GM21737 (cell line): Measurements from ENCODE around the gene CCDC57.
"Not testable (repeated sequence)": the region's sequence is repeated elsewhere in the genome, so short reads cannot be mapped to it uniquely, and the experiment has no call there.

Experiments
- ATAC-seq: cut with Tn5 transposase; IDR thresholded peaks from one replicate; pipeline ENCODE4 v1.9.1; 2021; ENCODE audit warnings: mild to moderate bottlenecking, moderate library complexity; ENCODE audit not compliant: unreplicated experiment

CCDC57 gene

DNA sequence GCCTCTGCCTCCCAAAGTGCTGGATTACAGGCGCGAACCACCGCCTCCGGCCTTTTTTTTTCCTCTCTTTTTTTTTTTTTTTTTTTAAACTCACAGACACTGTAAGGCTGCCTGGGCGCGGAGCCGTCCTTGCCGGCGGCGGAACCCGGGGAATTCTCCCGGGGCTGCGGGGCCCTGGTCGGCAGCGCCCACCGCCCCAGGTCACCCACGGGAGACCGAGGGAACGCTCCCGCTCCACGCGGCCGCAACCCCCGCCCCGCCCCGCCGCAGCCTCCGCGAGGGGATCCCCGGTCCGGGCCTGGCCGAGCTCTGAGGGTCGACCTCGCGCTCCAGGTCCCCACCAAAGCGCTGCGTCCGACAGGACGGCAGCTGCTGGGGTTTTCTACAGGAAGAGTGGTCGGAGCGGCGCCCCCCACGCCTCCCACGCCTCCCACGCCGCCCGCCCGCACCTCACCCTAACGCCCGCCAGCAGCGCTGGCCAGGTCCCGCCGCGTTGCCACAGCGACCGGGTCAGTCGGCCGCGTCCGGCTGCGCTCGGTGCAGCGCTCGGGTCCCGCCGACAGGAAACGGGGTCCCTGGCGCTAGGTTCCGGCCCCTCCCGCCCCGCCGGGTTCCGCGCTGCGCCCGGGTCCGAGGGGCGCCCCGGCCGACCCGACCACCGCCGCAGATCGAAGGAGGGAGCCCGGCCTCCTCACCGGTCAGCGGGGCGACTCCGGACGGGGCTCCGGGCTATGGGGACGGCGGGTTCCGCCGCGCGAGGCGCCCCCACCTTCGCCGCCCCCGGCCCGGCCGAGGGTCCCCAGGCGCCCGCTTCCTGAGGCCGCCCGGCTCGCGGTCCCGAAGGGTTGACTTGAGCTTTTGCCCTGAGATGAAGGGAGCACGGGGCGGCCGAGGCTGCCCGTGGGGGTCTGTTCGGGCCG is at the start of gene CCDC57:
Gene CCDC57 (minus strand): TSS at position 512 of the 920 bp plus-strand sequence. CDS start 10,898 bp downstream, outside the sequence.
- ATAC-seq = peak; percentile 67

DNA sequence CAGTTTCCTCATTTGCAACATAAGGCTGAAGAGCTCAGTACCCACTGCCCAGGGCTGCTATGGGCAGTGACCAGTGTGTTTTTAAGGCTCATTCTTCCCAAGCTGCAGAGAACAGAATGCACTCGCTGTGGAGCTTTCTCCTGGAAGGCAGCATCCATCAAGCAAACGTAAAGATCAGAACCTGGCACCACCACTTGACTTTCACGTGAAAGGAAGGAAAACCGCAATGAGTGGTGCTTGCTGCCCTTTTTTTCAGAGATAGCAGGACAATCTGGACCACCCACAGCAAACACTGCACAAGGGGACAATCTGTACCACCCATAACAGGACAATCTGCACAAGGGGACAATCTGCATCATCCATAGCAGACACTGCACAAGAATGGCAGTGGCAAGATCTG is 49.7 kb upstream of the CCDC57 start:
- no peak for ATAC-seq

DNA sequence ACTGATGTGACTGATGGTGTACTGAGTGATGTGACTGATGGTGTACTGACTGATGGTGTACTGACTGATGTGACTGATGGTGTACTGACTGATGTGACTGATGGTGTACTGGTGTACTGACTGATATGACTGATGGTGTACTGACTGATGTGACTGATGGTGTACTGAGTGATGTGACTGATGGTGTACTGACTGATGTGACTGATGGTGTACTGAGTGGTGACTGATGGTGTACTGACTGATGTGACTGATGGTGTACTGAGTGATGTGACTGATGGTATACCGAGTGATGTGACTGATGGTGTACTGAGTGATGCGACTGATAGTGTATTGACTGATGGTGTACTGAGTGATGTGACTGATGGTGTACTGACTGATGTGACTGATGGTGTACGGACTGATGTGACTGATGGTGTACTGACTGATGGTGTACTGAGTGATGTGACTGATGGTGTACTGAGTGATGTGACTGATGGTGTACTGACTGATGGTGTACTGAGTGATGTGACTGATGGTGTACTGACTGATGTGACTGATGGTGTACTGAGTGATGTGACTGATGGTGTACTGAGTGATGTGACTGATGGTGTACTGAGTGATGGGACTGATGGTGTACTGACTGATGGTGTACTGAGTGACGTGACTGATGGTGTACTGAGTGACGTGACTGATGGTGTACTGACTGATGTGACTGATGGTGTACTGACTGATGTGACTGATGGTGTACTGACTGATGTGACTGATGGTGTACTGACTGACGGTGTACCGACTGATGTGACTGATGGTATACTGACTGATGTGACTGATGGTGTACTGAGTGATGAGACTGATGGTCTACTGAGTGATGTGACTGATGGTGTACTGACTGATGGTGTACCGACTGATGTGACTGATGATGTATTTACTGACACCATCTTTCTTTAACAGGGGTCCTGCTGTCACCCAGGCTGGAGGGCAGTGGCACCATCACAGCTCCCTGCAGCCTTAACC is 47.6 kb upstream of the CCDC57 start:
- not testable (repeated sequence) for ATAC-seq

GRCh38 chr17:82258555-82258954 is 45.9 kb upstream of the CCDC57 start:
- ATAC-seq = no peak

GRCh38 chr17:82257473-82257872 is 44.8 kb upstream of the CCDC57 start:
- ATAC-seq = no peak

DNA sequence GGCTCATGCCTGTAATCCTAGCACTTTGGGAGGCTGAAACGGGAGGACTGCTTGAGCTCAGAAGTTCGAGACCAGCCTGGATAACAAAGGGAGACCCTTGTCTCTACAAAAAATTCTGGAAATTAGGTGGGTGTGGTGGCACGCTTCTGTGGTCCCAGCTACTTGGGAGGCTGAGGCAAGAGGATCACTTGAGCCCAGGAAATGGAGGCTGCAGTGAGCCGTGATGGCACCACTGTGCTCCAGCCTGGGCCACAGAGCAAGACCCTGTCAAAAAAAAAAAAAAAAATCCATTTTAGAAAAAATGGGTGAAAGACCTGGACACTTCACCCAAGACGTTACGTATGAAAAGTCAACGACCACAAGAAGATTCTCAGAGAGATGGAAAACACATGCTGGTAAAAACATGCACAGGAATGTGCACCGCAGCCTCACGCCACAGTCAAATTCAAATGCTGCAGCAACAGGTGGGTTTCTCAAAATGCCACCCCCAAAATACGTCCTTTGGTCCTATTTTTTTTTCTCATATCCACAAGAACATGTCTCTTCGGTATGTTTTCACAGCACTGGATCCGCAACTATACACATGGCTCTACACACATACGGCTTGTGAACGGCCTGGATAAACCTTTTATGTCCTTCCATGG is 43.7 kb upstream of the CCDC57 start:
- no peak for ATAC-seq

- ATAC-seq = no peak
These were observed 42.8 kb upstream of the CCDC57 start for GRCh38 chr17:82255402-82255972.

- not testable (repeated sequence) for ATAC-seq
These were observed 42.1 kb upstream of the CCDC57 start for GRCh38 chr17:82254746-82255145.

DNA sequence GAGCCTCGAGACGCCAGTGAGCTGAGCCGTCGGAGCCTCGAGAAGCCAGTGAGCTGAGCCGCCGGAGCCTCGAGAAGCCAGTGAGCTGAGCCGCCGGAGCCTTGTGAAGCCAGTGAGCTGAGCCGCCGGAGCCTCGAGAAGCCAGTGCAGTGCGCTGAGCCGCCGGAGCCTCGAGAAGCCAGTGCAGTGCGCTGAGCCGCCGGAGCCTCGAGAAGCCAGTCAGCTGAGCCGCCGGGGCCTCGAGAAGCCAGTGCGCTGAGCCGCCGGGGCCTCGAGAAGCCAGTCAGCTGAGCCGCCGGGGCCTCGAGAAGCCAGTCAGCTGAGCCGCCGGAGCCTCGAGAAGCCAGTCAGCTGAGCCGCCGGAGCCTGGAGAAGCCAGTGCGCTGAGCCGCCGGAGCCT is 41.5 kb upstream of the CCDC57 start:
- not testable (repeated sequence) for ATAC-seq

DNA sequence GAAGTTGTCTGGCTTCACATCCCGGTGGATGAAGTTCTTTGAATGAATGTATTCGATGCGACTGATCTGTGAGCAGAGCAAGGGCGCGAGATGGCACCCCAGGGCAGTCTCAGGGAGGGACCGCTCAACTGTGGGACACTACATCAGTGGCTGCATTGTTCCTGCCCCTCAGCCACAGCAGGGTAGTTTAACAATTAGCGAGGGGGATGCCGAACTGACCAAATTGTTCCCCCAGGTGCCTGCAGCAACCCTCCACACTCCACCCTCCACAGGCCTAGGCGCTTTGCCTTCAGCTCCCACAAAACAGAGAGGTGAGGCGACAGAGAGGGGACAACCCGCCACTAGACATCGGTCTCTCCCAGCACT is 40.5 kb upstream of the CCDC57 start:
- ATAC-seq = no peak

- ATAC-seq = no peak
These were observed 40.0 kb upstream of the CCDC57 start for GRCh38 chr17:82252511-82253178.

GRCh38 chr17:82250868-82251500 is 38.3 kb upstream of the CCDC57 start:
- no peak for ATAC-seq

GRCh38 chr17:82249896-82250581 is 37.4 kb upstream of the CCDC57 start:
- no peak for ATAC-seq

- no peak for ATAC-seq
These were observed 36.4 kb upstream of the CCDC57 start for GRCh38 chr17:82248815-82249674.

DNA sequence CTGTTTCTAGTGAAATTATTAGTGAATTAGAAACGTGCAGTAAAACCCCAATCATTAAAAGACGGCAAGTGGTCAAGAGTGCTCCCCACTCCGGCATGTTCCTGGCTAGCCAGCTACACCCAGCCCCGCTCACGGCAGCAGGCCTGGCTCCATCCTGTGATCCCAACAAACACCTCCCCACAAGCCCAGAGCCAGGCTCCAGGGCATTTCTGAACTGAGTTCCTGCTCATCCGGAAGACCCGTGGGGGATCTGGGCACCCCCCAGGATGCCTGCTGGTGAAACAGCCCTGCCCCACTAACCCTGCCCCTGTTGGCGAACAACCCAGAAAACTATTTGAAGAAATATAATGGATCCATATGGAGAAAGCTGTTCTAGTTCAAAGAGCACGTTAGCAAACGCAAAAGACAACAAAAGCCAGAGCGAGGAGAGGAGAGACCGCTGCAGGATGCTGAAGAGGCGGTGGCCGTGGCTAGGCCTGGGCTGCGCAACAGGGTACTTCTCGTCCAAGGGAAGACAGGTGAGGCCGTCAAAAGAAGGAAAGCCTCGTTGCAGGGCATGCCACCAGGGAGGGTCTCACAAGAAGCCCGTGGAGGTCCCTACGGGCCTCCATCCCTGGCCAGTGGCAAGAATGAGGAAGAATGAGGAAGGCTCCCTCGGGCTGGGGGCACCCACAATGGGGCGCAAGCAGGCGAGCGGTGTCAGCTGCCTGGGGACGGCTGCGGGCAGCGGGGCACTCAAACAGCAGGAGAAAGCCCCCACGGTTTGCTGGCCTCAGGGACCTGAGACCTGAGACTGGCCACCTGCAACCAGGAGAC is 35.4 kb upstream of the CCDC57 start:
- no peak for ATAC-seq

DNA sequence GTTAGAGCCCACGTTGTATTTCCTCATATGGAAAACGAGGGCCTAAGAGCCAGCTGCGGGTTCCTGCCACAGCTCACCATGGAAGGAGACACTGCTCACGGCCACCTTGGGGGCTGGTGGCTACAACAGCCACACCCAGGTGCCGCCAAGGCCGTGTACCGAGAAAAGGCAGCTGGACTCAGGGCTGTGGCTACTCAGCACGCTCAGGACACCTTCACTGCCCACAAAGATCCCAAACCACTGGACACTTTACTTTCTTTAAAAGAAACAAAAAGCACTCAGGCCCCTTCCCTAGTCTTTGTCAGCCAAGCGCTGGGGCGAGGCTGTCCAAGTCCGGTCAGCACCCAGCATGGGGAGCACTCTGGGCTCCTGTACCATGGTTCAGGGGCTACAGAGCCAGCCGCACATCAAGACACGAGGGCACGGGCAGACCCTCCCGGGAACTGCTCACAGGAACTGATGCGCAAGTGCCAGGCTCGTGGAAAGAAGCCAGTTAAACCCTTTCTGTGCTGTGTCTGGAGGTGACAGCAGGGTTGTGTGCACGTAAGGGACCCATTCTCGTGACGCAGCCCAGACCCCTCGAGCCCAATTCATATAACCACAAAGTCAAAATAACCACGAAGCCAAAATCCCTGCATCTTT is 34.7 kb upstream of the CCDC57 start:
- no peak for ATAC-seq
